H9 (cell line): Measurements from ENCODE around the gene MMAA. TPM values are rescaled to one million over a fixed set of nuclear protein-coding genes. Genes with fewer than 3 reads are reported as not detected.

ENCODE experiments used
- DNase-seq: peaks from one replicate; pipeline ENCODE4 v3.0.0-alpha.2; 2017
- H2AFZ ChIP-seq: one replicate; pipeline ENCODE4 v1.6.1; 2013; ENCODE audit warnings: mild to moderate bottlenecking, low read length, control low read depth, moderate library complexity
- H2AK5ac ChIP-seq: 2 replicates; pipeline ENCODE4 v1.6.1; 2013; ENCODE audit warnings: low read length, control low read depth, mixed read lengths; ENCODE audit not compliant: insufficient read length
- H2BK120ac ChIP-seq: one replicate; pipeline ENCODE4 v1.6.1; 2013; ENCODE audit warnings: low read depth, mild to moderate bottlenecking, low read length, control low read depth, inconsistent platforms; ENCODE audit not compliant: poor library complexity, severe bottlenecking
- H2BK12ac ChIP-seq: 2 replicates; pipeline ENCODE4 v1.6.1; 2013; ENCODE audit warnings: low read length, control low read depth, mixed read lengths, low read depth; ENCODE audit not compliant: insufficient read length
- H2BK15ac ChIP-seq: 2 replicates; pipeline ENCODE4 v1.6.1; 2013; ENCODE audit warnings: low read depth, low read length, control low read depth
- H2BK20ac ChIP-seq: one replicate; pipeline ENCODE4 v1.6.1; 2013; ENCODE audit warnings: low read depth, mild to moderate bottlenecking, low read length, control low read depth, inconsistent platforms; ENCODE audit not compliant: poor library complexity, severe bottlenecking
- H2BK5ac ChIP-seq: 2 replicates; pipeline ENCODE4 v1.6.1; 2013; ENCODE audit warnings: low read length, control low read depth, mixed read lengths; ENCODE audit not compliant: insufficient read length
- H3K14ac ChIP-seq: 2 replicates; pipeline ENCODE4 v1.6.1; 2013; ENCODE audit warnings: low read length, control low read depth; ENCODE audit not compliant: insufficient read depth
- H3K18ac ChIP-seq: 2 replicates; pipeline ENCODE4 v1.6.1; 2013; ENCODE audit warnings: low read depth, mild to moderate bottlenecking, mixed read lengths, low read length, control low read depth; ENCODE audit not compliant: insufficient read length
- H3K23ac ChIP-seq: 2 replicates; pipeline ENCODE4 v1.6.1; 2013; ENCODE audit warnings: low read length, control low read depth, mixed read lengths, low read depth; ENCODE audit not compliant: insufficient read length
- H3K23me2 ChIP-seq: 2 replicates; pipeline ENCODE4 v1.6.1; 2013; ENCODE audit warnings: low read depth, mild to moderate bottlenecking, mixed read lengths, low read length, control low read depth; ENCODE audit not compliant: insufficient read length, poor library complexity, severe bottlenecking
- H3K27ac ChIP-seq: 2 replicates; pipeline ENCODE4 v1.5.1; 2013; ENCODE audit warnings: low read length, control low read depth, mixed read lengths, low read depth; ENCODE audit not compliant: insufficient read length
- H3K27me3 ChIP-seq: 2 replicates; pipeline ENCODE4 v1.6.1; 2013; ENCODE audit warnings: low read length, control low read depth, inconsistent platforms; ENCODE audit not compliant: insufficient read depth
- H3K4ac ChIP-seq: 2 replicates; pipeline ENCODE4 v1.6.1; 2013; ENCODE audit warnings: low read depth, mild to moderate bottlenecking, control low read depth, inconsistent platforms, low read length, moderate library complexity
- H3K4me1 ChIP-seq: 2 replicates; pipeline ENCODE4 v1.6.1; 2013; ENCODE audit warnings: low read length, control low read depth, inconsistent platforms; ENCODE audit not compliant: insufficient read depth
- H3K4me2 ChIP-seq: 2 replicates; pipeline ENCODE4 v1.6.1; 2013; ENCODE audit warnings: low read length, control low read depth, mixed read lengths; ENCODE audit not compliant: insufficient read length, insufficient read depth
- H3K56ac ChIP-seq: 2 replicates; pipeline ENCODE4 v1.6.1; 2013; ENCODE audit warnings: low read depth, mild to moderate bottlenecking, mixed read lengths, low read length, control low read depth; ENCODE audit not compliant: insufficient read length
- H3K79me1 ChIP-seq: 2 replicates; pipeline ENCODE4 v1.6.1; 2013; ENCODE audit warnings: low read depth, mild to moderate bottlenecking, moderate library complexity, low read length, control low read depth, inconsistent platforms; ENCODE audit not compliant: insufficient read depth, poor library complexity, severe bottlenecking
- H3K79me2 ChIP-seq: 2 replicates; pipeline ENCODE4 v1.6.1; 2013; ENCODE audit warnings: low read length, control low read depth, inconsistent platforms; ENCODE audit not compliant: insufficient read depth
- H3K9ac ChIP-seq: 2 replicates; pipeline ENCODE4 v1.6.1; 2013; ENCODE audit warnings: low read length, control low read depth, mixed read lengths; ENCODE audit not compliant: insufficient read length; ENCODE audit errors: extremely low read depth
- H3K9me3 ChIP-seq: one replicate; pipeline ENCODE4 v1.6.1; 2013; ENCODE audit warnings: low read depth, low read length, inconsistent platforms; ENCODE audit not compliant: control insufficient read depth
- H3T11ph ChIP-seq: one replicate; pipeline ENCODE4 v1.6.1; 2013; ENCODE audit warnings: mild to moderate bottlenecking, low read length, control low read depth, inconsistent platforms
- H4K20me1 ChIP-seq: one replicate; pipeline ENCODE4 v1.6.1; 2013; ENCODE audit not compliant: control insufficient read depth, insufficient read length, insufficient read depth
- H4K5ac ChIP-seq: 2 replicates; pipeline ENCODE4 v1.6.1; 2013; ENCODE audit warnings: low read depth, mild to moderate bottlenecking, mixed read lengths, low read length, control low read depth; ENCODE audit not compliant: insufficient read length
- H4K8ac ChIP-seq: replicated peaks from 2 replicates; pipeline ENCODE4 v1.6.1; 2013; ENCODE audit warnings: low read length, control low read depth, mixed read lengths, low read depth; ENCODE audit not compliant: insufficient read length
- H4K91ac ChIP-seq: 2 replicates; pipeline ENCODE4 v1.6.1; 2013; ENCODE audit warnings: low read depth, mild to moderate bottlenecking, moderate library complexity, mixed read lengths, low read length, control low read depth; ENCODE audit not compliant: insufficient read length
- H3K27ac Mint-ChIP-seq, 3 experiments: 2 replicates in 2 of 3; 3 replicates in 1 of 3; pipeline ENCODE4 v1.8.0; 2020 to 2021; ENCODE audit warnings: mixed read lengths in 3 of 3, mild to moderate bottlenecking in 1 of 3, moderate library complexity in 1 of 3
- H3K27me3 Mint-ChIP-seq: 2 replicates; pipeline ENCODE4 v1.8.0; 2021; ENCODE audit warnings: low read depth, mild to moderate bottlenecking, moderate library complexity, mixed read lengths
- H3K36me3 Mint-ChIP-seq, 3 experiments: 2 replicates in 2 of 3; 3 replicates in 1 of 3; pipeline ENCODE4 v1.8.0; 2020 to 2021; ENCODE audit warnings: low read depth in 3 of 3, mixed read lengths in 3 of 3; ENCODE audit not compliant: insufficient read depth in 1 of 3
- H3K4me1 Mint-ChIP-seq, 2 experiments: 2 replicates each; pipeline ENCODE4 v1.8.0; 2020; ENCODE audit warnings: mixed read lengths in 2 of 2
- H3K4me3 Mint-ChIP-seq, 2 experiments: 2 replicates in 1 of 2; 3 replicates in 1 of 2; pipeline ENCODE4 v1.8.0; 2020 to 2021; ENCODE audit warnings: mild to moderate bottlenecking in 2 of 2, mixed read lengths in 2 of 2, moderate library complexity in 1 of 2
- H3K9me3 Mint-ChIP-seq, 2 experiments: 2 replicates in 1 of 2; 3 replicates in 1 of 2; pipeline ENCODE4 v1.8.0; 2020; ENCODE audit warnings: mild to moderate bottlenecking in 2 of 2, mixed read lengths in 2 of 2, moderate library complexity in 1 of 2
- CTCF ChIP-seq: fragments of 200-600 bp; sonication (generic); conservative IDR thresholded peaks from 3 replicates; pipeline ENCODE4 v1.8.0; 2021; ENCODE audit warnings: antibody characterized with exemption, mild to moderate bottlenecking
- WGBS: extraction: QIAGEN DNeasy Blood & Tissue Kit; methylation state at CpG from one replicate; pipeline ENCODE4 v1.1.7; 2013; ENCODE audit warnings: missing lambda C conversion rate, low lambda C conversion rate, mixed read lengths; ENCODE audit not compliant: insufficient read length; ENCODE audit errors: extremely low coverage; 5-methylcytosine and 5-hydroxymethylcytosine counted together
- total RNA-seq: library from RNA; stranded (reverse); gene quantifications from 2 replicates; pipeline ENCODE4 v1.2.1, GENCODE V29; 2021

Gene MMAA
- total RNA-seq, 1 experiment from 2014 or later, result 3.0 TPM

- Histone ChIP-seq H4K91ac (no peak overlapping the region), H3K4me1 (no peaks in the 10 kb centered on the region), H3K79me2 (no peaks in the 10 kb centered on the region), H2BK5ac (no peak overlapping the region), H3K23ac (no peak overlapping the region), H2BK120ac (no peak overlapping the region), H3T11ph (no peak overlapping the region), H2BK20ac (no peak overlapping the region), H3K18ac (no peak overlapping the region), H3K4me2 (no peak overlapping the region), H3K56ac (no peak overlapping the region), H3K23me2 (no peaks in the 10 kb centered on the region), H3K9me3 (peaks cover 10% of the 10 kb centered on the region), H3K27ac (no peak overlapping the region), H2AK5ac (no peak overlapping the region), H2BK15ac (no peak overlapping the region), H4K20me1 (no peaks in the 10 kb centered on the region), H3K27me3 (no peaks in the 10 kb centered on the region), H3K14ac (no peak overlapping the region), H3K79me1 (no peaks in the 10 kb centered on the region), H3K4ac (no peak overlapping the region), H4K5ac (no peak overlapping the region), H2AFZ (no peak overlapping the region), H3K9ac (no peak overlapping the region), H2BK12ac (no peak overlapping the region), H4K8ac (no peak overlapping the region)
- peaks cover 3 to 8% of the 10 kb centered on the region in 2 experiments; a peak in 3 of 5 replicates for H3K9me3 Mint-ChIP-seq
- H3K4me1 Mint-ChIP-seq, result no peaks in the 10 kb centered on the region
- no peak for TF ChIP-seq CTCF
- H3K4me3 Mint-ChIP-seq, result no peak overlapping the region
- peaks cover 8 to 13% (median 12%) of the 10 kb centered on the region in 3 experiments for H3K36me3 Mint-ChIP-seq
- DNase-seq, result no peak
- no CpG with 5 or more reads among the region's 1 CpG for WGBS
- H3K27me3 Mint-ChIP-seq, result no peaks in the 10 kb centered on the region
- H3K27ac Mint-ChIP-seq, result no peak overlapping the region
These were observed 37.0 kb downstream of the MMAA start for GRCh38 chr4:145656156-145656555.
